Posterior cingulate gyrus (tissue), 11 donors: Measurements from ENCODE around the gene OSBPL10.
A peak's percentile ranks its signal among the peaks of the same experiment; 100 is the strongest.
"Not testable (repeated sequence)": the region's sequence is repeated elsewhere in the genome, so short reads cannot be mapped to it uniquely, and the experiment has no call there.

Source experiments
- DNase-seq, 10 donors: peaks; one replicate each; pipeline versions ENCODE4 v3.0.0 to v3.0.0-alpha.2; 2020 to 2021; ENCODE audit warnings: mixed read lengths in 3 of 10
- intact Hi-C: fragments of 100-400 bp; cut with DNase I; formaldehyde crosslinking; loops from one replicate; pipeline ENCODE4 v1.15.1; 2023

The OSBPL10 gene

DNA sequence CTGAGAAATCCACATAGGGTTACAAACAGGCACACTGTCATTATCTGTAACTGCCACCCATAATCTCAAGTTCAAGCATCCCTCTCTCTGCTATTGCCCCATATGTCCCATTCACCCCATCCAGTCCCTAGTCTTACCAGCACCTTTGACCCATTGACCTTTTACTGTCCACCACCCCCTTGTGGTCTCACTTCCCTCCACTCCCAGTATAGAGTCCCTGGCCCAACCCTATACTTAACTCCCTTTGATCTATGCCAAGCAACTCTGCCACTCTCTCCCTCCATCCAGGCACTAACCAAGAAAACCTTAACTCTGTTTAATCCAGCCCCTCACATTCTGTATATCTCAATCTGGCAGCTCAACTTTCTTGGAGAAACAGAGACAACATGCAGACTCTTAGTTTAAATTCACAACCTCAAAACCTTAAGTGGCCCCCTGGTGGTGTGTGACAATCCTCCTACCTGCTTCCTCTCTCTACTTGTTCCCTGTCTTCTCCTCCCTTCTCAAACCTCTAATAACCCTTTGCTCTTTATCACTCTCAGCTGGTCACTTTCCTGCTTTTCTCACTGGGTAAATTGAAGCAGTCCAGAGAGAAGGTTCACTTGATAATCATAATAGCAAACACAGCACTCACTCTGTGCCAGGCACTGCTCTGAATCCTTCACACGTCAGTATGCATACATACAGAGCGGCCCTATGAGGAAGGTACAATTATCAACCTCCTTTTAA, 285.6 kb downstream of the OSBPL10 start:
- intact Hi-C loops: no loop called here
- no peak for DNase-seq

DNA sequence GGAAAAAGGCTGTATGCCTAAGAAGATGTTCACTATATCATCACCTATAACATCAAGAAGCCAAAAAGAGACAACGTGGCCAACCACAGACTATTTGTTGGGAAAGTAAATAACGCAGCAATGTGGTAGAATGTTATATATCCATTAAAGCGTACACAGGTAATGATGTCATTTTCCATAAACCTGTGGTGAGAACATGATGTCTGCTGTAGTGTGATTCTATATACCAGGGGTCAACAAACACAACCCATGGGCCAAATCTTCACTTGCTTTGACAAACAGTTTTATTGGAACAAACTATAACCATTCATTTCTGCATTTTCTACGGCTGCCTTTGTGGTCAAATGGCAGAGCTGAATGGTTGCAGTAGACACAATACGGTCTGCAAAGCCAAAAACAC, 287.7 kb downstream of the OSBPL10 start:
- DNase-seq: no peak
- intact Hi-C loops: no loop called here

- DNase-seq: no peak
- intact Hi-C loops: no loop called here
Observed at GRCh38 chr3:31692751-31693150, 288.3 kb downstream of the OSBPL10 start.

DNA sequence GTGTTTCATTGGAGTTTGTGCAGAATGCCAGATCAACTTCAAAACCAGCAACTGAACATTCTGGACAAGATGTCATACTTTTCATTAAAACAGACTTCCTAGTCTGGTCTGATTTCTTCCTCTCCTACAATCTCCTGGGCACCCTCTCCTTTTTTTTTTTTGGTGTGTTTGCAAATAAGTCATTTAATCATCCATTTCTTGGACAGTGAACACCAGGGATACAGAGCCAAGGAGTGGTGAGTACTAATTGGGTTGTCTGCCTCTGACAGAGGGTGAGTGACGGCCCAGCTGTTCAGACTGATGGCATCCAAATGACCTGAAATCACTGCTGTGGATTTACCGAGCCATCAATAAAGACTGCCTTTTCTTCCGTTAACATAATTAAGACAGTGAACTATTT, 290.3 kb downstream of the OSBPL10 start:
- no peak for DNase-seq
- intact Hi-C loops: no loop called here

- not testable (repeated sequence) for DNase-seq
Observed at GRCh38 chr3:31689523-31689922, 291.5 kb downstream of the OSBPL10 start.

GRCh38 chr3:31688984-31689383, 292.1 kb downstream of the OSBPL10 start:
- intact Hi-C loops: no loop called here
- DNase-seq: no peak

More at GRCh38 chr3:31689523-31689922, 291.5 kb downstream of the OSBPL10 start:
- intact Hi-C loops: not testable (repeated sequence)

DNA sequence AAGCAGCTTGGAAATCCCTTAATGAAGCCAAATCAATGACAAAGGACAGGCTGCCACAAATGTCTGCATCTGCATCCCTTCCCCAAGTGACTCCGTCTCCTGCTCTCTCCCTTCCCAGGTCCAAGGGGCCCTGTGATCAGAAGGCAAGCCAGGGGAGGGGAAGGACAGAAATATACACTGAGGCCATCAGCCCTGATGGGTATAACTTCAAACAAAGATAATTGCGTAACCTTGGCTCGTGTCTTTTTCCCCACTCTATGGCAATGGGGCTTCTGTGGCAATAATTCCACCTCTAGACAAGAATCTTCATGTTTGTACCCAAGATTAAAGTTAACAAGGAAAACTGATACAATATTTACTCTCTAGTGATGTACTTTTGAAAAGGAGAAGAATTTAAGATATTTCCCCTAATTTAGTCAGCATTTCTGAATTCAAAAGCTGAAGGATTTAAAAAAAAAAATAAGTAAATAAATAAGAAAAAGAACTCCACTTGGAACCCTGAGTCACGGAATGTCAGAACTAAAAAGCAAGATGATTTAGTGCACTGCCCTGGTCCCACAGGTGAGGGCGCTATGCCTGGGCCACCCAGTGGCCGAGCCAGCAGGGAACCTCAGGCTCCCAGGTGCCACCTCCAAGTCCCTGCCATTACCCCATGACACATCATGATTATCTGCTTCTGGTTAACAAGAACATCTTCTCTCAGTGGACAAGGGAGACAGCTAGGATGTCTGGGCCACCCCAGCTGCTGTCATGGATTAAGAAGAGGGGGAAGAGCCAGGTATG, 293.9 kb downstream of the OSBPL10 start:
- intact Hi-C loops: no loop called here
- no peak for DNase-seq

DNA sequence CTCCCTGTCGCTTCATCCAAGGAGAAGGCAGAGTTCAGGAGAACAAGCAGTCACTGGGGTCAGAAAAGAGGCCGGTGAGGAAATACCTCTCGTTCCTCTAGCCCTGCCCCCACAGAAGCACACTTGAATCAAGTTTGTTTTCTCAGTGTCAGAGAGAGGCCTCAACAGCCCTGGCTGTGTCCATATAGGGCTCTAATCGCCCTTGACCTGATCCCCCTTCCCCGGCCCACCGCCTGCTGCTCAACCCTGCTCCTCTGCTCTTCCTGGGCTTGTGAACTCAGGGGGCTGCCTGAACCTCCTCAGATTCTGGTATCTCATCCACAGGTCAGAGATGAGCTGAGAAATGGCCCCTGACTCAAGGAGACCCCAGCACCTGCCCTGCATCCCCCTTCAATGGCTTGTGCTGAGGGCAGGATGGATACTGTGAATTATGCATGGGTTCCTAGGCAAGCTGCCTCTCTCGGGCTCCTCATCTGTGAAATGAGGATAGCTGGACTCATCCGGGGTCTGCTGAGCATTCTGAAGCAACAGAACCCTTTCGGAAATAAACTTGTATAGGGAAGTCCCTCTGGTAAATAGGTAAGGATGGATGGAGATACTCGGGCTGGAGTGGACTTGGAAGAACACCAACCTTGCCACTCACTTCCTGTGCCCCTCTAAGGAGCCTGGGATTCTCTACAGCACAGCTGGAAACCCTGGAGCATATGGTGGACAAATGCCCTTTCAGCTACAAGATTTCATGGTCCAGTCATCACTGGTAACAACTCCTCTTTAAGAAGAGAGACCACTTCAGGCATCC, 300.8 kb downstream of the OSBPL10 start:
- intact Hi-C loops: no loop called here
- no peak for DNase-seq

- intact Hi-C loops: no loop called here
- no peak for DNase-seq
Observed at GRCh38 chr3:31676556-31676955, 304.5 kb downstream of the OSBPL10 start.

DNA sequence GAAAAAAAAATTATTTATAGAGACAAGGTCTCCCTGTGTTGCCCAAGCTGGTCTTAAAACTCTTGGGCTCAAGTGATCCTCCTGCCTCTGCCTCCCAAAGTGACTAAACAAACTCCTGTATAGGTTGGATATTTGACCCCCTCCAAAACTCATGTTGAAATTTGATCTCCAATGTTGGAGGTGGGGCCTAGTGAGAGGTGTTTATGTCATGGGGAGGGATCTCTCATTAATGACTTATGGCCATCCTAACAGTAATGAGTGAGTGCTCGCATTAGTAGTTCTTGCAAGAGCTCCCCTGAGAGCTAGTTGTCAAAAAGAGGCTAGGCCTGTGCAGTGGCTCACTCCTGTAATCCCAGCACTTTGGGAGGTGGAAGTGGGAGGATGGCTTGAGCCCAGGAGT, 307.1 kb downstream of the OSBPL10 start:
- intact Hi-C loops: no loop called here
- DNase-seq: no peak

- DNase-seq: no peak
- intact Hi-C loops: no loop called here
Observed at GRCh38 chr3:31671976-31672375, 309.1 kb downstream of the OSBPL10 start.

DNA sequence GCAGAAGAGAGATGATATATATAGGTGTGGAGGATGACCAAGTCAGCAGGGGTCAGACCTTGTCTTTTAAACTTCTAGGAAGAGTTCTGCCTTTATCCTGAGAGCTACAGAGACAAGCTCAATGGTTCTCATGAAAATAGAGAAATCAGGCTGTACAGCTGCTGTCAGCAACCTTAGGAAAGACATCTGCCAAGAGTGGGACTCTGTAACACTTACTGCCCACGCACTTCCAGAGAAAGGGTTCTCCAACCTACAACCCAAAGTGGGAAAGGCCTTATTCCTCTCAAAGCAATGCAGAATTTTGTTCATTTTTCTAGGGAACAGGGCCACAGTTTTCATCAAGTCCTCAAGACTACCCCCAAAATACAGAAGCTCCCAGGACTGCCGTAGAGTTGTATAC, 309.6 kb downstream of the OSBPL10 start:
- intact Hi-C loops: no loop called here
- peak in 1 of 10 donors; percentile 52 for DNase-seq

DNA sequence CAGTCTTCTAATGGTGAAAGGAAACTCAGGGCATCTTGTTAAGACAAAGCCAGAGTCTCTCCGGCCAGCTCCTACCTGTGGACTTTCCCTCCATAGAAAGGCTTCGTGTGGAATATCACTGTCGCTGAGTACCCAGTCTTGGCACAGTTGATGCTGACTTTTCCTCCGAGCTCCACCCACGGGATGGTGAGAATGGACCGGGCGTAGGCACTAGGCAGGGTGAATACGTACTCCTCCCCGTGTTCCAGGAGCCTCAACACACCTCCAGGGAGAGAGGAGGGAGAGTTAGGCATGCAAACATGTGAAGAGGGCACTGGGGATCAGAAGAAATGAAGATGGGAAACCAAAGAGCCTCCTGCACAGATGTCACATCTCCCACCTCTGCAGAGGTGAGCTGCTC, 310.3 kb downstream of the OSBPL10 start:
- intact Hi-C loops: no loop called here
- DNase-seq: no peak

- peak in 1 of 10 donors; percentile 18 for DNase-seq
Observed at GRCh38 chr3:31670136-31670535, 310.9 kb downstream of the OSBPL10 start.

DNA sequence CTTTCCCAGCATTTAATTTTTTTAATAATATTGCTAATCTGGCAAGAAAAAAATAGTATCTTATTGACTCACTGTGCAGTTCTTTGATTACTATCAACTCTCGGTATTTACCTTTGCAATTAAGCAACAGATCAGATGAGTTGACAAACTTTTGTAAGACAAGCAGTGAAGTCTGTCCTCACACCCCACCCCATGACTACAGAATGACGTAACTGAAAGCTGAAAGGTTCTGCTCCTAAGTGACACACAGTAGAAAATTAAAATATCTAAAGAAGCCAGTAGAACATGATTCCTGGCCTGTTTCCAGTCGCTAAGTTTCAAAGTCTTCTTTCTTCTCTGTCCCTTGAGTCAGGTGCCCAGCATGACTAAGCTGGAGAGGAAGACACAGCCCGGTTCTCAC, 312.8 kb downstream of the OSBPL10 start:
- intact Hi-C loops: no loop called here
- no peak for DNase-seq

More at GRCh38 chr3:31670136-31670535, 310.9 kb downstream of the OSBPL10 start:
- intact Hi-C loops: no loop called here

DNA sequence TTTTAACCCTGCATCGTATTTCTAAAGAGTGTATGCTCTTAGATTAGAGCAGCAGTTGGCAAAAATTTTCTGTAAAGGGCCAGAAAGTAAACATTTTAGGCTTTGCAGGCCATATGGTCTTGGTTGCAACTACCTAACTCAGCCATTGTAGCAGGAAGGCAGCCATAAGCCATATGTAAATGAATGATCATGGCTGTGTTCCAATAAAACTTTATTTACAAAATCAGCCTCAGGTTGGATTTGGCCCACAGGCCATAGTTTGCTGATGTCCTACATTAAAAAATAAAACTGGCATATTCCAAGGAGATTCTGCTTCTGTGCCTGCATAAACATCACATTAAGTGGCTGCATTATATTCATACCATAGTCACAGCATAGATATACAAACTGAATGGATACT, 313.5 kb downstream of the OSBPL10 start:
- intact Hi-C loops: no loop called here
- no peak for DNase-seq

- intact Hi-C loops: no loop called here
- DNase-seq: peak in 2 of 10 donors; percentile 54 to 80
Observed at GRCh38 chr3:31664031-31664430, 317.0 kb downstream of the OSBPL10 start.

GRCh38 chr3:31661993-31662670, 318.9 kb downstream of the OSBPL10 start:
- intact Hi-C loops: no loop called here
- DNase-seq: peak in 1 of 10 donors; percentile 22

DNA sequence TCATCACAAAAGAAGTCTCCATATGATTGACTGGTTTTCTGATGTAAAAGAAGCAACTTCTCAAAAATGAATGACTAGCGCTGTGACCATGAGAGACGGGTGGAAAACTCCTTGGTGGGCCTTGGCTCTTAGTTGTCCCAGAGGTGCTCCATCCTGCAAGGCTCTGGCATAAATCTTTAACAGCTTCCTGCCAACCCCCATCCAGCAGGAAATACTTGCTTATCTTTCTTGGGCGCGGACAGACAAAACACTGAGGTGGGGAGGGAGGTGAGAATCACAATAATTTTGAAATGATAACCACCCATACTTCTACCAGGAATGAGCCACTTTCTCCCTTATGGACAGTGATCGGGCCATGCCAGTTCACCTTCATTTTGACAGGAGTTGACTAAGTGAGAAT, 319.8 kb downstream of the OSBPL10 start:
- DNase-seq: no peak
- intact Hi-C loops: no loop called here

- intact Hi-C loops: no loop called here
- no peak for DNase-seq
Observed at GRCh38 chr3:31659246-31659645, 321.8 kb downstream of the OSBPL10 start.

- DNase-seq: no peak
- intact Hi-C loops: no loop called here
Observed at GRCh38 chr3:31654998-31655397, 326.1 kb downstream of the OSBPL10 start.
